HG03439 (cell line): Measurements from ENCODE around the gene SCG3.
"Not testable (repeated sequence)": the region's sequence is repeated elsewhere in the genome, so short reads cannot be mapped to it uniquely, and the experiment has no call there.

Experiments
- ATAC-seq: cut with Tn5 transposase; IDR thresholded peaks from one replicate; pipeline ENCODE4 v1.9.1; 2021; ENCODE audit warnings: mild to moderate bottlenecking, moderate library complexity; ENCODE audit not compliant: unreplicated experiment

SCG3 gene

DNA sequence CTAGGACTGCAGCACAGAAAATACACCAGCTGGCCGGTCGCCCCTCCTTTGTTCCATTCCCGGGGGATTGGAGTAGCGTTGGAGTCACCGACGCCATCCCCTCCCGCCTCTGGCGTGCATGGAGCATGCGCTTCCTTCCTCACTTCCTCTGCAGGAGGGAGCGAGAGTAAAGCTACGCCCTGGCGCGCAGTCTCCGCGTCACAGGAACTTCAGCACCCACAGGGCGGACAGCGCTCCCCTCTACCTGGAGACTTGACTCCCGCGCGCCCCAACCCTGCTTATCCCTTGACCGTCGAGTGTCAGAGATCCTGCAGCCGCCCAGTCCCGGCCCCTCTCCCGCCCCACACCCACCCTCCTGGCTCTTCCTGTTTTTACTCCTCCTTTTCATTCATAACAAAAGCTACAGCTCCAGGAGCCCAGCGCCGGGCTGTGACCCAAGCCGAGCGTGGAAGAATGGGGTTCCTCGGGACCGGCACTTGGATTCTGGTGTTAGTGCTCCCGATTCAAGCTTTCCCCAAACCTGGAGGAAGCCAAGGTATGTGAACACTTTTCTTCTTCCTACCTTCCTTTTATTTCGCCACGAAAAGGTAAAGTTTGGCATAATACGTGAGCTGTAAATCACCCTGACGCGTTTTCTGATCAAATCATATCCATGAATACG, at the start of gene SCG3:
SCG3 (plus strand) TSS at position 201 of the 661 bp plus-strand sequence; CDS start at position 454, 253 bp downstream.
- ATAC-seq = no peak

DNA sequence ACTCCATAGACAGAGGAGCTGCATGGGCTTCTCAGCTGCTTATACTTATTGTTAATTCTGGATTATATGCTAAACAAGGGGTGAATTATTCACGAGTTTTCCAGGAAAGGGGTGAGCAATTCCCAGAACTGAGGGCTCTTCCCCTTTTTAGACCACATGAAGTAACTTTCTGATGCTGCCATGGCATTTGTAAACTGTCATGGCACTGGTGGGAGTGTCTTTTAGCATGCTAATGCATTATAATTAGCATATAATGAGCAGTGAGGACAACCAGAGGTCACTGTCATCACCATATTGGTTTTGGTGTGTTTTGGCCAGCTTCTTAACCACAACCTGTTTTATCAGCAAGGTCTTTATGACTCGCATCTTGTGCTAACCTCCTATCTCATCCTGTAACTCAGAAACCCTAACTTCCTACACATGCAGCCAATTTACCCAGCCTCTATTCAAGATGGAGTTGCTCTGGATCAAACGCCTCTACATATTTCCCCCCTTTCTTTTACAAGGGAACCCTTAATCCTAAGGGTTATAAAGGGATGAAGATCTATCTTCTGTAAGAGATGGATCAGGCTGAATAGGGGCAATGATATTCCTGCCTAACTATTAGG, 46.6 kb upstream of the SCG3 start:
- ATAC-seq = no peak

DNA sequence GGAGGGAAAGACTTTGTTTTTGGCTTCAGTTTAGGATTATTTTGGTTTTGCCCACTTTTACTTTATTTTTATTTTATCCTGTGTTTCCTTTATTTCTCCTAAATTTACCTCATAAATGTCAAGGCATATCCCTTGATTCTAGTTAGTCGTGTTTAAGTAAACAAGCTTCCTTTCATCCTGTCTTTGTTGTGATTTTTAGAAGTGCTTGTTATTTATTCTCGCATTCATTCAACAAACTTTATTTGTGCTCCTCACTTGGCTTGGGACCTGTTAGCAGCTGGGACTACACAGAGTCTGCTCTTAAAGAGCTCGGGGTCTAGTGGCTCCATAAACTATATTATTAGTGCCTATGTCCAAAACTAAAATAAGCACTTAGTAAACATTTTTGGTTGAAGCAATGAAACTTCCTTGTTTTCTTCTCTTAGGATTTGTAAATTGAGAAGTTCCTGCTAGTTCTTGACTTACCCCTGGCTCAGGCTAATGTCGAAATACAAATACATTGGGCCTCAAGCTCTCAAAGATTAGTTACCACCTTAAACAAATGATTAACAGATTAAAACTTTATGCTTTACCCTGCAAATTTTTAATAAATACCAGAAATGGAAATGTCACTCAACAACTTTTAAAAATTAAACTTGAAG, 39.7 kb upstream of the SCG3 start:
- no peak for ATAC-seq

DNA sequence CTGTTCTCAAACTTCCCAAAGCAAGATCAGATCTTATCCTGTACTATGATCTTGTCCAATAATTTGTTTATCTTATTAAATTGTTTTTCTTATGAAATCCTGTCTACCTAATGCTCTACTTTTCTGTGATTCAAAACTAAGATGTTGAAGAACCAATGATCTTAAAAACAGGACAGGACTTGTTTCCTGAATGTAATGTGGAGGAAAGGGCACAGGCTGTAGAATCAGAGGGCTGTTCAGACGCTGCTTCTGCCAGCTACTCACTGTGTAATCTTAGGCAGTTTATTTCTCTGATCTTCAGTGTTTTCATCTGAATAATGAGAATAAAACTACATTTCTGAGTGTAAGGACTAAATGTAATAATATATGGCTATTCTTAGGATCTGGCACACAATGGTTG, 38.6 kb upstream of the SCG3 start:
- no peak for ATAC-seq

DNA sequence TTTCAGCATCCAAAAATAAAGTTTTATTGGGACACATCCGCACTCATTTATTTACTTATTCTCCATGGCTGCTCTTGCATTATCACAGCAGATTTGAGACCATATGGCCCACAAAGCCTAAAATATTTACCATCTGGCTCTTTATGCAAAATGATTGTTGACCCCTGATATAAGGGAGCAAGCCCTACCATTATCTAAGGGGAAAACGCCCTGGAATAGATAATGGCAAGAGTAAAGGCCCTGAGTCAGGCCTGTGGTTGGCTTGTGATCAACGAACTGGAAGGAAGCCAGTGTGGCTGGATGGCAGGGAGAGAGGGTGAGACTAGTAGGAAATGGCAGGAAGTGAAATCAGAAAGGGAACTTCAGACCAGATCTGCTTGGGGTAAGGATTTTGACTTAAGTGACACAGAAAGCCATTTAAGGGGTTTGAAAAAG, 34.2 kb upstream of the SCG3 start:
- ATAC-seq = no peak

DNA sequence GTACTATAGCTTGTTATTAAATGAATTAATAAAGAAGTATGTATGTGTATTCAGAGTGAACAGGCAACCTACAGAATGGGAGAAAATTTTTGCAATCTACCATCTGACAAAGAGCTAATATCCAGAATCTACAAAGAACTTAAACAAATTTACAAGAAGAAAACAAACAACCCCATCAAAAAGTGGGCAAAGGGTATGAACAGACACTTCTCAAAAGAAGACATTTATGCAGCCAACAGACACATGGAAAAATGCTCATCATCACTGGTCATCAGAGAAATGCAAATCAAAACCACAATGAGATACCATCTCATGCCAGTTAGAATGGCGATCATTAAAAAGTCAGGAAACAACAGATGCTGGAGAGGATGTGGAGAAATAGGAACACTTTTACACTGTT, 33.2 kb upstream of the SCG3 start:
- not testable (repeated sequence) for ATAC-seq

DNA sequence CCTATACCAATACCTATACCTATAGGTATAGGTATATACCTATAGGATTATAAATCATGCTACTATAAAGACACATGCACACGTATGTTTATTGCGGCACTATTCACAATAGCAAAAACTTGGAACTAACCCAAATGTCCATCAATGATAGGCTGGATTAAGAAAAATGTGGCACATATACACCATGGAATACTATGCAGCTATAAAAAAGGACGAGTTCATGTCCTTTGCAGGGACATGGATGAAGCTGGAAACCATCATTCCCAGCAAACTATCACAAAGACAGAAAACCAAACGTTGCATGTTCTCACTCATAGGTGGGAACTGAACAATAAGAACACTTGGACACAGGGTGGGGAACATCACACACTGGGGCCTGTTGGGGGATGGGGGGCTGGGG, 32.7 kb upstream of the SCG3 start:
- not testable (repeated sequence) for ATAC-seq

DNA sequence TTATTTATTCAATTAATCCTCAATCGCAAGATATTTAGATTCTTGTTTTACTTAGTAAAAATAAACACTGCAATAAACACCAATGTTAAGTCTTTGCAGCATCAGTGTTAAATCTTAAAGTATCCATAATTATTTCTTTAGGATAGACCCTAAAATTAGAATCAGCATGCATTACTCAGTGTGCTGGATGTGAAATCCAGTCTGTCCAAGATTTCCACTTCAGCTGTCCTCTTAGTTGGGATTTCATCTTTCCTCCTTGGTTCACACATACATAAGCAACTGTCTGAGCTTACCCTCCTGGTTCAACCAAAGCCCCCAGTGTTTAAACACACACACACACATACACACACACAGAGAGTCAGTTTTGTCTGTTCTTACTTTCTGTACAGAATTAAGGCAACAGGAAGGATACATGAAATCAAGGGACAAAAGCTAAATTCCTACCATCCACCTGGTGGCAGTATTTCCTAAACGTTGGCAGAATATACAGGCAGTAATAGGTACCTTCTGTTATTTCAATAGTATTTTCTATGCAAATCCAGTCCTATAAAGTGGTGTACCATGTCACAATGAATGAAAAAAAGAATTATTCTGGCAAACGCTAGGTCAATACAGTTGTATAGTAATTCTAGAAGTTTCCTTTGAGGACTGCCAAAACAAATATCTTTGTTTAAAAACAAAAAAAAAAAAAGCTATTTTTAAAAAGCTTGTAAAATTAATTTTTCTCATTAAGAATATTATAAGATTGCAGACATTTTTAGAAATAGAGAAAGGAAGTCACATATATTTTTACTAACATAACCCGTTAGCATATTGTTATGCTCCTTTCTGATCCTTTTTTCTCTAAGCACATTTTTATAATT, 31.4 kb upstream of the SCG3 start:
- peak; percentile 70 for ATAC-seq

DNA sequence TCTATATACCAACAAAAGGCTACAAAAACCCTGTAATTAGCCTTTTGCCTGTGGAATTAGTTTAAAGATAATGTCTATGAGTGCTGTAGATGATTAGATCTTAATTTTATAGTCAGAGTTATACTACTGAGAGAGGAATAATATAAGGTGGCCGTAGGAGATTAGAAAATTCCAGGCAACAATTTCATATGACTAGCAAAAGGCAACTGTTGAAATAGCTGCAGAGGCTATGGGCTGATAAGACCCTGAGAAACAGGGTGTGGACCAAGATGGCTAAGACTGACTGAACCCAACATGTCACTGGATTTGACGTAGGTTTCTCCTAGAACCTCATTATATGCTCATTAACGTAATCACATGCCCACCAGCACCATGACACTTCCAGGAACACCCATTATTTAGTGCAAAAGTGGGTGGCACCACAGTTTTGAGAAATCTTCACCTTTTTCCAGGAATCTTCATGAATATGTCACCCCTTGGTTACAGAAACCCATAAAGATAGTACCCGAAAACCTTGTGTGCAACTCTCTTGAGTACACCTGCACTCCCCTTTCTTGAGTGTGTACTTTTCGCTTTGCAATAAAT, 29.1 kb upstream of the SCG3 start:
- no peak for ATAC-seq

DNA sequence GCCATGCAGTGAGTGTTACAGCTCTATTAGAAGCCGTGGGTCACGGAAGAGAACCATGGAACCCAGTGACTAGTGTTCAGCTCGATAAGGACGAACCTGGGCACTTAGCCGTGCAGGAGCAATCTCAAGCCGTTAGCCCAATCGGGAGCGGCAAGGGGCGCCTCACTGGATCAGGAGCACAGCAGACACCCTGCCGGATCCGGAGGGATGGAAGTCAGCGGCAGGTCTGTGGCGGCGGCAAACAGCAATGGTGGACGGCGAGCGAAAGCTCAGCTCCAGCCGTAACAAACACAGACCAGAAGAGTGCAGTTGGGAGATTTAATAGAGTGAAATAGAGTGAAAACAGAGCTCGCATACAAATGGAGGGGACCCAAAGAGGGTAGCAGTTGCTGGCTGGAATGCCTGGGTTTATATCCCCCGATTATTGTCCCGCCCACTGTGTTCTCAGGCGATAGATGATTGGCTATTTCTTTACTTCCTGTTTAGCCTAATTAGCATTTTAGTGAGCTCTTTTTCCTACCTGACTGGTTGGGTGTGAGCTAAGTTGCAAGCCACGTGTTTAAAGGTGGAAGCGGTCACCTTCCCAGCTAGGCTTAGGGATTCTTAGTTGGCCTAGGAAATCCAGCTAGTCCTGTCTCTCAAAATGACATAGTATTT, 25.8 kb upstream of the SCG3 start:
- ATAC-seq = not testable (repeated sequence)

DNA sequence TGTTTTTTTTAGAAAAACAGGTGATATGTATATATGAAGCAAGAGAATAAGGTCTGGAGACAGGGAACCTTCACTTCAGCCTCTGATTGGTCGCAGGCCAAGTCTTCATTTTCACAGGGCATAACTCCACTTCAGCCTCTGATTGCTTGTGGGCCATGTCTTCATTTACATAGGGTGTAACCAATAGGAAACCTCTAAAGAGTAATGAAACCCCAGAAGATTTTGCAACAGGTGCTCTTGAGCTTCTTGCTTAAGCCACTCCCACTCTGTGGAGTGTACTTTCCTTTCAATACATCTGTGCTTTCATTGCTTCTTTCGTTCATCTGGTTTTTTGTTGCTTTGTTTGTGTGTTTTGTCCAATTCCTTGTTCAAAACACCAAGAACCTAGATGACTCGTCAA, 22.6 kb upstream of the SCG3 start:
- ATAC-seq = no peak

DNA sequence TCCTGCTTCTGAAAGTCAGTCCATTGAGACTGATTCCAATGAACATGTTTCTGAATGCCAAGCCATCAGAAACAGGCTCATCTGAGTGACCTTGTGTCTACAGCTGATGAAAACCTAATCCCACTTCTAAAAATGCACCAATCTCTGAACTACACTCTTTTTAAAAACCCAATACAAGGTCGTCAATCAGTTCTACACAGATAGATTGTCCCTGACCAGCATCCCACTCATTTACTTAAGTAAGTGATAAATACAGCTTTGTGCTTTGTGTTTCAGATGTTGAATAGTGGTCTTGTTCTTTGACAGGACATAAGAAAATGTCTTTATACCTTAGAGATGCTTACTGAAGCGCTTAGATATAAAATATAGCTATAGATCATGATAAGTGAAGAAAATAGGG, 20.2 kb upstream of the SCG3 start:
- ATAC-seq = no peak

DNA sequence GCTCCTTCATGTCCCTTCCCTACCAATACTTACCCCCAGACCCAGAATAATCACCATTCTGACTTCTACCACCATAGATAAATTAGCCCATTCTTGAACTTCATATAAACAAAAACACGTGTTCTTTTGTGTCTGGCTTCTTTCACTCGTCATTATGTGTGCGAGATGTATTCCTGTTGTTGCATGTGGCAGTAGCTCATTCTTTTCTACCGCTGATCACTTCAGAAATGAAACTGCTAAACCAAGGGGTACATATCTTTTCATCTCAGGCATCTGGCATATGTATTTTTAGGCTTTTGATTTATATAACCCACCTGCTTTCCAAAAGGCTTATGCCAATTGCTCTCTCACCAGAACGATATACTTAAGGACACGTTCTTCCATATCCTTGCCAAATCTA, 13.8 kb upstream of the SCG3 start:
- ATAC-seq = no peak

DNA sequence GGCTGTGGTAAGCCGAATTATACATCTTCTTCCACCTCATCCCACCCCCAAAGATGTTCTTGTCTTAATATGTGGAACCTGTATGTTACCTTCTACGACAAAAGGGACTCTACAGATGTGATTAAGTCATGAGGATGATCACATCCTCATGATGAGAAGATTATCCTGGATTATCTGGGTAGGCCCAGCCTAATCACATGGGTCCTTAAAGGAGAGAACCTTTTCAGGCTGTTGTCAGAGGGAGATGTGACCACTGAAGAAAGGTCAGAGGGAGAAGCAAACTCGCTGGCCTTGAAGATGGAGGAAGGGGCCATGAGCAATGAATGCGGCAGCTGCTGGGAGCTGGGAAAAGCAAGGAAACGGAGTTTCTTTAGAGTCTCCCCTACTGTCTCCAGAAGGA, 12.9 kb upstream of the SCG3 start:
- ATAC-seq = no peak

DNA sequence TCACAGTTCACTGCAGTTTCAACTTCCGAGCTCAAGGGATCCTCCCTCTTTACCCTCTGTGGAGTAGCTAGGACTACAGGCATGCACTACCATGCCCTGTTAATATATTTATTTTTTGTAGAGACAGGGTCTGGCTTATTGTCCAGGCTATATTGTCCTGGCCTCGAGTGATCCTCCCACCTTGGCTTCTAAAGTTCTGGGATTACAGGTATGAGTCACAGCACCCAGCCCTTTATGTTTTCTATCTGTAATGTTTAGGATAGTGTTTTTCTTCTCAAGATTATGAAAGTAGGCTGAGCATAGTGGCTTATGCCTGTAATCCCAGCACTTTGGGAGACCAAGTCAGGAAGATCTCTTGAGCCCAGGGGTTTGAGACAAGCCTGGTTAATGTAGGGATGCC, 11.9 kb upstream of the SCG3 start:
- ATAC-seq = no peak

DNA sequence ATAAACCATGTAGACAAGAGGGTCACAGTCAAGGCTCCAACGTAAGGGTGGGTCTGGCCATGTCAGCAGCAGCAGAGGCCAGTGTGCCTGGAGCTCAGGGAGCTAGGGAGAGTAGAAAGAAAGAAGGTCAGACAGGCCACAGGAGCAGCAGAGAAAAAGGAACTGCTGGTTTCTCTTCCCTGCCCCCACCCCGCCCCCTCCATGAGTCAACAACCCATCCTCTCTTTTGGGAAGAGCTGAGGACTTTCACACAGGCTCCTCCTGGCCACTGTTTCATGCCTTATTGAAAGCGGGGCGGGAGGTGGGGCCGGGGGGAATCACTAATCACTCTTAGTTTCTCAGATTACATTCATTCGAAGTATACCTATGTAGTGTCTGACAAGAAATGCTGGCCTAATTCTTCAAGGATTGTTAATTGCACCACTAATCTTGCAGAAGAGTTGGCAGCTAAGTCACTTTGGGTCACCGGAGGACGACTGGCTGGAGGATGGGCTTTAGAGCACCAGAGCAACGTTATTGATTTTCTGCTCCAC, 9.1 kb upstream of the SCG3 start:
- no peak for ATAC-seq

DNA sequence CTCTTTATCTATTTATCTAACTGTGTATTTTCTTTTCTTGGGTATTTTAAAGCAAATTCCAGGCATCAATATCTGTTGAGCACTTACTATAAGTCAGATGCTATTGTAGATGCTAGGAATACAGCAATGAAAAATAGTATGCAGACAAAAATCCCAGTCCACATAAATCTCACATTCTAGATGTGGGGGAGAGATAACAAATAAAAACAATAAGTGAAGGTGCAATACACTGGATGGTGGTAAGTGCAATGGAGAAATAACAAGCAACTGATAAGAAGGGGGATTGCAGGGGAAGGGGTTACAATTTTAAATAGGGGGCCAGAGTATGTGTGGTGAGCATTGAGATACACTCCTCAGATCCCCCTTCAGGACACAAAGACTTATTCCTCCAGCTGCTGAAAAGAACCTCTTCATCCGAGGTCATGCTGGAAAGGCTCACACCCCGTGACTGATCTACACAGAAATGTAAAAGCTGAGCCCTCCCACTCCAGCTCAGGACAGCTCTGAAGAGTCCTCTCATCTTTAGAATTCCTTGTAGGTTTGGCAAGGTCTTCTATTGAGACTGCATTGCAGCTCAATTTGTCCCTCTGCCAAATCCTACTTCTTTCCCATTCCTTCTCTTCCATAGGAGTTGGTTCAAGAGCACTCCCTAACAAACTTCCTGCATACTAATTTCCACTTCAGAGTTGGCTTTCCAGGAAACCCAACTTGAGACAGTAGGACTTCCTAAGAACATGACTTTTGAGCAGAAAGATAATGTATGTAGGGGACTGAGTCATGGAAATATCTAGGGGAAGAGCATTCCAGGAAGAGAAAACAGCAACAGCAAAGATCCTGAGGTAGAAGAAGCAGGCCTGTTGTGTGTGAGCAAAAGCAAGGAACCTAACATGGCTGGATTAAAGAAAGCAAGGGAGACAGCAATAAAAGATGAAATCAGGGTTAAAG, 8.1 kb upstream of the SCG3 start:
- no peak for ATAC-seq

DNA sequence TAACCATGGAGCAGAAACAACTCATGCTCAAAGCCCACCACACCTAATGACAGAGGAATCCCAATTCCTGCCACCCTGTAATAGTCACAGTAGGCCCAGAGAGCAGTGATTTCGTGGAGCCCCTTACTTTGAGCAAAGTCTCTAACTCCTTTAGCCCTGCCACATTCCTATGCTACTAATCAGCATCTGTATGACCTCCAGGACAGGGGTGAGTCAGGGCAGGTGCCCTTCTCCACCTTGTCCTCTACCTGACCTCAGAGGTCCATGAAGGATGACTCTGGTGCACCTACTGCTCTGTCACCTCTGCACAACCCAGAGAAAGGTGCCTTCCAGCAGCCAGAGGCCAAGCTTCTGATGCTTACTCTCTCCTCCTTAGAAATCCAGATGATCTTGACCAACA, 6.1 kb upstream of the SCG3 start:
- no peak for ATAC-seq

DNA sequence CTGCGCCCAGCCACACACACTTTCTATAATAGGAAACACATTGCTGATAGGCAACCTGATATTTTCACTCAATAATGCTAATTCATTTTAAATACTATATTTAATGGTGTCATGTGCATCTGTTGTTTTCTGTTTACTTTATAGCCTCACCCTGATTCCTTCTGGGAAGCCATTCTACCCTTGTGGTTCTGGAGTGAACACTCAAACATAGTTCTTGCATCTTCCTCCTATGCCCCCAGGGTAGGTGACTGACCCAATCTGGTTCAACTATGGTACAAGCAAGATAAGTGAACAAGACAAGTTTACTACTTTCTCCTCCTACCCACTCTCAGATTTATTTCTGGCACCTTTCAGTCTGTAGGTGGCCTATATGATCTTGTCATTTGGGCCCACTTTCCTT, 4.3 kb upstream of the SCG3 start:
- no peak for ATAC-seq
